Stimulated activated naive CD8-positive, alpha-beta T cell treated with anti-CD3 and anti-CD28 coated beads, Interleukin-15, Interleukin-2, amounts not matched to agents 100 U/mL and 50 U/mL, for 24 hours (primary cell): ENCODE data around the gene DMKN.
A peak's percentile ranks its signal among the peaks of the same experiment; 100 is the strongest.
"Not testable (repeated sequence)": the region's sequence is repeated elsewhere in the genome, so short reads cannot be mapped to it uniquely, and the experiment has no call there.

Experiments
- ATAC-seq: fragments of 150-1000 bp; cut with Tn5 transposase; one replicate; pipeline ENCODE4 v1.10.0; 2021
- DNase-seq: peaks from one replicate; pipeline ENCODE4 v3.0.0; 2021

The DMKN gene

GRCh38 chr19:35495107-35496064, 18.1 kb downstream of the DMKN start:
- peak; percentile 89 for ATAC-seq

DNA sequence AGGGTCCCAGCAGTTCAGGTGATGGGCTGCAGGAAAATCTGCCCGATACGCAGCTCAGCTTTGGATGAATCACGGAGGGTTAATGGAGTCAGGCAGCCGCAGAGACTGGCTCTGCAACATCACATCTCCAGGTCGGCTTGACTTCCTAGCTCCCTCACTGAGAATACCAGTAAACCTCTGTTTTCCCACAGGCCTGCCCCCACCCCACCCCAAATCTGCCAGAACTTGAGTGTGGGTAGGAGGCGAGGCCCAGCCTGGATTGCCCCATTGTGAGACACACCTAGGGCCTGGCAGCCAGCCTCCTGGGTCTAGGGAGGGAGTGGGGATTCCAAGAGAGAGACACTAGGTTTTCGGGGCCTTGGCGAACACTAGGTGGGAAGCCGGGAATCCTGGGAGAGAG, 19.5 kb downstream of the DMKN start:
- ATAC-seq: no peak
- DNase-seq: no peak

More at GRCh38 chr19:35495107-35496064, 18.1 kb downstream of the DMKN start:
- DNase-seq: peak; percentile 82

DNA sequence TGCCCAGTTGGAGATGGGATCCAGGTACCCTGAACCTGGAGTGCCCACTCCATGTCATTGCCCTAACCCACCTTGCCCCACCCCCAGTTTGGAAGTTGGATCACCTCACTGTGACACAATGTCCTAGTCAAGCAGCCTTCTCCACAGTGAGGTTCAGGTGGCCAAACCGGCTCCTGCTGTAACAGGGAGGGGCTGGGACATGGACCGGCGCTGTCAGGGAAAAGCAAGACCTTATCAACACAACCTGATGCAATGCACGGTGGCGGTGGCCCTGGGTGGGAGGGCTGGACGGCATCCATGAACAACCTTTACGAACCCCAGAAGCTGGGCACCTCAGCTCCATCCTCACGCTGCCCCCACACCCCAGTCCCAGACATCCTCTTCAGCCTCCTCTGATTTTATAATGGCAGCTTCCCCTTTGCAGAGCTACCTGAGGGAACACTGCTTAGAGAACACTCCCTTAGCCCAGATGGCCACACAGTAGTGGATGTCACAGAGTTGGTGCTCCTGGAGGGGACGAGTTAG, 21.6 kb downstream of the DMKN start:
- DNase-seq (no peak), ATAC-seq (no peak)

DNA sequence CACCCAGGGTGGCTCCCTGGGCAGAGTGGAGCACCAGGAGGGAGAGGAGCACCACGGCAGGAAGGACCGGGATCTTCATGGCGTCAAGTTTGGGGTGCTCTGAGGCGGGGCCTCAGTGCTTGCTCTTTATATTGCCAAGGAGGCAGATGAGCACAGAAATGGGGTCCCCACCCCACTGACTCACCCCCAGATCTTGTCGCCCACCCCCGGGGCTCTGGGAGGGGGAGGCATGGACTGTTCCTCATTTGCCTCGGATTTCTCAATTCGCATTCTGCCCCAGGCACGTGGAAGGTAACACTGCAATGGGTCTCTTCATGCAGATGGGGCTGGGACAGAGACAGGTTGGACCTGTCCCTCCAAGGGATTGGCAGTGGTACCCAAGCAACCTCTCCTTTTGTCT, 23.1 kb downstream of the DMKN start, which contains the start of gene KRTDAP:
Gene KRTDAP, minus strand, starts transcription at position 101 of the 400 bp plus-strand sequence. Its CDS starts 22 bp downstream, at position 79.
- no peak for ATAC-seq
- no peak for DNase-seq

GRCh38 chr19:35488677-35489076, 24.8 kb downstream of the DMKN start:
- no peak for ATAC-seq
- no peak for DNase-seq

GRCh38 chr19:35487656-35488182, 25.7 kb downstream of the DMKN start:
- DNase-seq (peak; percentile 17), ATAC-seq (no peak)

GRCh38 chr19:35486268-35486708, 27.2 kb downstream of the DMKN start:
- ATAC-seq (no peak), DNase-seq (no peak)

GRCh38 chr19:35484252-35485036, 29.0 kb downstream of the DMKN start:
- ATAC-seq (peak; percentile 52), DNase-seq (peak; percentile 8)

- ATAC-seq (no peak), DNase-seq (no peak)
Observed at GRCh38 chr19:35483089-35483488, 30.4 kb downstream of the DMKN start.

- no peak for DNase-seq
- no peak for ATAC-seq
Observed at GRCh38 chr19:35478794-35479677, 34.4 kb downstream of the DMKN start.

DNA sequence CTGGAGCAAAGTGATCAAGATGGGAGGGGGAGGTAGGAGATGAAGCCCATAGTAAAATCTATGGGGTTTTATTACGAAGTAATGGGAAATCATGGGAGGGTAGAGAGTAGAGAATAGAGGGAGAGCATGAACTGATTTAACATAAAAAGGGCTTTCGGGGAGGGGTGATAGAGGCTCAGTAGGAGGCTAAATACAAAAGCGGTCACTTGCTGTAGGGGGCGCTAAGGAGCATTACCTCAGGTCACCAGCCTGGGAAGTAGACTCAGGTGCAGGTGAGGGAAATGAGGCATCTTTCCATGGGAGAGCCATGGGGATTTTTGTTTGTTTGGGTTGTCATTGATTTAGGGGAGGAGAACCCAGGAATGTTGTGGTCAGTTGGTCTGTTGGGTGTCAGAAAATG, 37.3 kb downstream of the DMKN start:
- ATAC-seq: no peak

GRCh38 chr19:35474594-35474993, 38.9 kb downstream of the DMKN start:
- DNase-seq, ATAC-seq: not testable (repeated sequence)

More for the DNA sequence above, 37.3 kb downstream of the DMKN start:
- peak; percentile 29 for DNase-seq

GRCh38 chr19:35474104-35474503, 39.3 kb downstream of the DMKN start:
- ATAC-seq (no peak), DNase-seq (no peak)

- ATAC-seq: no peak
- DNase-seq: no peak
Observed at GRCh38 chr19:35471946-35472345, 41.5 kb downstream of the DMKN start.

DNA sequence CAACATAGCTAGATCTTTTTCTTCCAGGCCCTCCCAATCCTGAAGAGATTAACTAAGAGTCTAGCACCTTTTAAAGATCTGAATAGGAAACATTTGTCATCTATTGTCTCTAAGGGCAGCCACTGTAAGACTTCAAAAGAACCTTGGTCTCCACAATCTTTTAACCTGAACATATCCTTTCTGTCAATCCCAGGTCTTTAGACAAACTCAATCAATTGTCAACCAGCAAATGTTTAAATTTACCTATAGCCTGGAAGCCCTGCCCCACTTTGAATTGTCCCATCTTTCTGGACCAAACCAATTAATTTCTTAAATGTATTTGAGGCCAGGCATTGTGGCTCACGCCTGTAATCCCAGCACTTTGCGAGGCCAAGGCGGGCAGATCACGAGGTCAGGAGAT, 42.4 kb downstream of the DMKN start:
- ATAC-seq, DNase-seq: not testable (repeated sequence)

- no peak for ATAC-seq
Observed at GRCh38 chr19:35470128-35470527, 43.3 kb downstream of the DMKN start.

DNA sequence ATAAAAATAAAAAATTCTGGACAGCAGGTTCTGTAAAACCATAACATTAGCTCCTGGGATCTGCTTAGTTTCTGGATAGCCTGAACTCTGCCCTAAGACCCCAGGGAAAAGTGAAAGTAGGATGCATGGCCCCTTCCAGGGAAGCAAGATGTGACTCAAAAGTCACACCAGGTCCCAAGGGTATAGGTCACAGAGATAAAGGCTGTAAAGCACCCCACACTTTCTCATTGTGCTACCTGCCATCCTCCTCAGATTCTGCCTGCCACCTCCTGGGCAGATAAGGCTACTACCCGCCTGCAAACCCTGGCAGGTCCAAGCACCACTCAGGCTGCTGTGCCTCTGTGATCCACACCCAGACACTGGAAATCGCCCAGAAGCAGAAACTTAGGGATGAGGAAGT, 44.8 kb downstream of the DMKN start:
- ATAC-seq: peak; percentile 97
- peak; percentile 72 for DNase-seq

More at GRCh38 chr19:35470128-35470527, 43.3 kb downstream of the DMKN start:
- no peak for DNase-seq

DNA sequence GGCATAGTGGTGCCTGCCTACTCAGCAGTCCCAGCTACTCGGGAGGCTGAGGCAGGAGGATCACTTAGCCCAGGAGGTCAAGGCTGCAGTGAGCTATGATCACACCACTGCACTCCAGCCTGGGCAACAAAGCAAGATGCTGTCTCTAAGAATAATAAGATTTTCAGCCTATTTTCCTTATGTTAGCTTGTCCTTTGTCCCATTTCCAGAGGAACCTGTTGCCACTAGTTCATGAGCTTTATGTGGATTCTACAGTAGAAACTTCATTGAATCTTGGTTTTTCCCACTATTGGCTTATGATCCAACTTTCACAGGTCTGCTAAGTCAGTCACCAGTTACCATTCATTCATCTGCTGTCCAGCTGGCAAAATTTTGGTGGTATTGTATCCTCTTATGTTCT, 47.2 kb downstream of the DMKN start:
- ATAC-seq (no peak), DNase-seq (no peak)

DNA sequence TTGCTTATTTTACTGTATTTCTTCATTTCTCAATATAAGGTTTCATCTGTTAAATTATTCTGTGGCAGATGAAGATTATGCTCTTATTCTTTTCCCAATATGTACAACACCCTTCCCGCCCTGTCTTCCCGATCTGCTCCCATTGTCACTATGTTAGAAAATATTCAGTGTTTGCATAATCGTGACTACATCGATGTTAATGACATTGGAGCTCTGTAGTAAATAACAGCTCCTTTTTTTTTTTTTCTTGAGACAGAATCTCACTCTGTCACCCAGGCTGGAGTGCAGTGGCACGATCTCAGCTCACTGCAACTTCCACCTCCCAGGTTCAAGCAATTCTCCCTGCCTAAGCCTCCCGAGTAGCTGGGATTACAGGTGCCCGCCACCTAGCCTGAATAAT, 50.5 kb downstream of the DMKN start:
- DNase-seq, ATAC-seq: not testable (repeated sequence)

DNA sequence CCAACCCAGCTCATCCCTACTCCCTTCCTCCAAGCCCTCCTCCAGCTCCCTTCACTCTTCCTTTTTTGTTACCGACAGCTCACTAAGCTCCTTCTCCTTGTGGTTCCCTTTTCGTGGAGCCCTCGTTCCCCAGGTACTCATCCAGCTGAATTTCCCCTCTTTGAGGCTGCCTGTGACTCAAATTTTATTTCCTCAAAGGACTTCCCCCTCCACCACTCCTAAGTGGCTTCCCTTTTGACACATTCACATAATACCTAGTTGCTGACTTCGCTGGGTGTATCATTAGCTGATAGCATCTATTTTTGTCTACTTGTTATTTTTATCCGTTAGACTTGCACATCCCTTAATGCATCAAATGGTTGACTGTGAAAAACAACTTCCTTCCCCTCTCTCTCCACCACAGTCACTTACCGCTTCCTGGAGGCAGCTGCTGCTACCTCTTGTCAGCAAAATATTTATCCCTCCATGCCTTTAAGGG, 50.9 kb downstream of the DMKN start:
- ATAC-seq: peak; percentile 87
- DNase-seq: peak; percentile 35

- DNase-seq, ATAC-seq: not testable (repeated sequence)
Observed at GRCh38 chr19:35461788-35462187, 51.7 kb downstream of the DMKN start.
